Gastroesophageal sphincter (tissue), 3 donors: ENCODE data around the gene RRP8.

Source experiments
- EP300 ChIP-seq: sonication (generic); formaldehyde crosslinking; IDR thresholded peaks from one replicate; pipeline ENCODE4 v1.6.1; 2017; ENCODE audit warnings: antibody characterized with exemption, mild to moderate bottlenecking
- POLR2A ChIP-seq, 2 donors: fragments of 450-650 bp; IDR thresholded peaks; one replicate each; pipeline ENCODE4 v1.6.1; 2017; ENCODE audit warnings: antibody characterized with exemption in 2 of 2, mild to moderate bottlenecking in 2 of 2, moderate library complexity in 1 of 2
- POLR2AphosphoS5 ChIP-seq: sonication (generic); formaldehyde crosslinking; IDR thresholded peaks from one replicate; pipeline ENCODE4 v1.6.1; 2017; ENCODE audit warnings: antibody characterized with exemption
- TF ChIP-seq, protein P1 (sequence below), 4 experiments: fragments of 200-600 bp in 2 of 4; fragments of 450-650 bp in 2 of 4; sonication (generic) in 1 of 4; IDR thresholded peaks; one replicate each; pipeline ENCODE4 v1.5.1; 2017 to 2019; ENCODE audit warnings: antibody characterized with exemption in 4 of 4, mild to moderate bottlenecking in 2 of 4, moderate library complexity in 2 of 4

DNA sequence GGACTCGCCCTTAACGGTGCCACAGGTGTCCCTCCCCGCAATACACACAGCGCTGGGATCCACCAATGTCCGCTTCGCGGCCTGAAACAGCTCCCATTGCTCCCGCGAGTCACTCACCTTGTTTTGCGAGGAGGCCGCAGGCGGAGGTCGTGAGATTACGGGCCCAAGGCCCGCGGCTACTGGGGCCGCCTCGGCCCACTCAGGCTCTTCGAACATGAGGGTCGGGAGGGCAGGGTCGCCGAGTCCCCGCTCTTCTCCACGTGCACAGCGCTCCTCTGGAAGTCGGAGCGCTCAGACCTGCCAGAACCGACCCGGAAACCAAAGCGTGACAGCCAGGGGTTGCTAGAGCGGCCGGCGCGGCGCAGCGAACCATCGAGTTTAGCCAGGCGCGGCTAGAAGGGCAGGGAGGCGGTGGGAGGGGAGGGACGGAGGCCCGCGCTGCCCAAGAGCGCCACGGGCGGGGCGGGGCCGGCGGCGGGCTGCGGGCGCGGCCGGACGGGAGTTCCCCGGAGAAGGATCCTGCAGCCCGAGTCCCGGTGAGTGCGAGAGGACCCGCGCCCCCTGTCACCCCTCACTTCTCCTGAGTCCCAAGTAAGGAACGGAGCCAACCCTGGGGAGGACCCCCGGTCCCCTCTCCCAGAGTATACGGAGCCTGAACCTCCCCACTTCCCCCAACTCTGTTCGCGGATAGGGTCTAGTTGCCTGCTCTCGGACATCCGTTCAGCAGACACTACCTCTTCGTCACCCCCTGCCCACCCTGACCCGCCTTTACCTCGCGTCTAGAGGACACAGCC lies at the start of gene RRP8, which contains the start of gene ILK:
- TF ChIP-seq, protein P1, sequence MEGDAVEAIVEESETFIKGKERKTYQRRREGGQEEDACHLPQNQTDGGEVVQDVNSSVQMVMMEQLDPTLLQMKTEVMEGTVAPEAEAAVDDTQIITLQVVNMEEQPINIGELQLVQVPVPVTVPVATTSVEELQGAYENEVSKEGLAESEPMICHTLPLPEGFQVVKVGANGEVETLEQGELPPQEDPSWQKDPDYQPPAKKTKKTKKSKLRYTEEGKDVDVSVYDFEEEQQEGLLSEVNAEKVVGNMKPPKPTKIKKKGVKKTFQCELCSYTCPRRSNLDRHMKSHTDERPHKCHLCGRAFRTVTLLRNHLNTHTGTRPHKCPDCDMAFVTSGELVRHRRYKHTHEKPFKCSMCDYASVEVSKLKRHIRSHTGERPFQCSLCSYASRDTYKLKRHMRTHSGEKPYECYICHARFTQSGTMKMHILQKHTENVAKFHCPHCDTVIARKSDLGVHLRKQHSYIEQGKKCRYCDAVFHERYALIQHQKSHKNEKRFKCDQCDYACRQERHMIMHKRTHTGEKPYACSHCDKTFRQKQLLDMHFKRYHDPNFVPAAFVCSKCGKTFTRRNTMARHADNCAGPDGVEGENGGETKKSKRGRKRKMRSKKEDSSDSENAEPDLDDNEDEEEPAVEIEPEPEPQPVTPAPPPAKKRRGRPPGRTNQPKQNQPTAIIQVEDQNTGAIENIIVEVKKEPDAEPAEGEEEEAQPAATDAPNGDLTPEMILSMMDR (IDR thresholded peaks at IDR 0.05): peak in 2 of 4 experiments; percentile 40 to 71
- TF ChIP-seq POLR2A (IDR thresholded peaks at IDR 0.05) (peak; percentile 86 to 92), EP300 (no peak), POLR2AphosphoS5 (peak; percentile 77)
